ENCODE results near the gene CAB39.

CAB39 gene

DNA sequence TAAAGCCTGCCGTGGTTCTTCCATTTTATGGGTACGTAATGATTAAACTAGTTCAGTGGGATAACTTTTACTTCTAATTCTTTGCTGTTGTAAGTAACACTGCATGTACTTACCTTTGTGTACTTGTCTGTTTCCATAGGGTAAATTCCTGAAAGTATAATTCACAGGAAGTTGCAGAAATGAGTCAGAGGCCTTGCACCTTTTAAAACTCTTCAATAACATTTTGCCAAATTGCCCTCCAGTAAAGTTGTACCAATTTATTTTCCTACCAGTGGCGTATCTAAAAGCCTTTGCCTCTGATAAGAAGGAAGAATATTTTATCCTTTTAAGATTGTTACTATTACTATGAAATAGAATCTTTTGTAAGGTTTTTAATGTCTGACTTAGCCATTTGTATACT is 65.1 kb downstream of the CAB39 start:
- H2AFZ ChIP-seq (ENCODE audit: low read depth, low read length): no peak overlapping the region
- peaks cover 27% of the 10 kb centered on the region; the same call in 1 of the 2 replicates for H3K36me3 ChIP-seq (ENCODE audit: insufficient read depth, low read length)
- TF ChIP-seq, protein P1, sequence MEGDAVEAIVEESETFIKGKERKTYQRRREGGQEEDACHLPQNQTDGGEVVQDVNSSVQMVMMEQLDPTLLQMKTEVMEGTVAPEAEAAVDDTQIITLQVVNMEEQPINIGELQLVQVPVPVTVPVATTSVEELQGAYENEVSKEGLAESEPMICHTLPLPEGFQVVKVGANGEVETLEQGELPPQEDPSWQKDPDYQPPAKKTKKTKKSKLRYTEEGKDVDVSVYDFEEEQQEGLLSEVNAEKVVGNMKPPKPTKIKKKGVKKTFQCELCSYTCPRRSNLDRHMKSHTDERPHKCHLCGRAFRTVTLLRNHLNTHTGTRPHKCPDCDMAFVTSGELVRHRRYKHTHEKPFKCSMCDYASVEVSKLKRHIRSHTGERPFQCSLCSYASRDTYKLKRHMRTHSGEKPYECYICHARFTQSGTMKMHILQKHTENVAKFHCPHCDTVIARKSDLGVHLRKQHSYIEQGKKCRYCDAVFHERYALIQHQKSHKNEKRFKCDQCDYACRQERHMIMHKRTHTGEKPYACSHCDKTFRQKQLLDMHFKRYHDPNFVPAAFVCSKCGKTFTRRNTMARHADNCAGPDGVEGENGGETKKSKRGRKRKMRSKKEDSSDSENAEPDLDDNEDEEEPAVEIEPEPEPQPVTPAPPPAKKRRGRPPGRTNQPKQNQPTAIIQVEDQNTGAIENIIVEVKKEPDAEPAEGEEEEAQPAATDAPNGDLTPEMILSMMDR (IDR thresholded peaks at IDR 0.05; ENCODE audit: borderline replicate concordance, extremely low read depth, low read length, poor library complexity, severe bottlenecking): no peak
- no peak for TF ChIP-seq EZH2 (IDR thresholded peaks at IDR 0.05; ENCODE audit: borderline replicate concordance, low read depth, low read length, severe bottlenecking)
- H3K27me3 ChIP-seq (ENCODE audit: insufficient read depth, low read length, poor library complexity): no peaks in the 10 kb centered on the region
- no peaks in the 10 kb centered on the region for H3K4me1 ChIP-seq (ENCODE audit: insufficient read depth, low read length)
- peaks cover 64% of the 10 kb centered on the region for H3K79me2 ChIP-seq (ENCODE audit: insufficient read depth, low read length)
- H3K9me3 ChIP-seq (ENCODE audit: insufficient read depth, low read length, severe bottlenecking): no peaks in the 10 kb centered on the region
- DNase-seq (no peak), ATAC-seq (ENCODE audit: insufficient read depth, low read depth) (no peak)
- no peak overlapping the region for H3K9ac ChIP-seq (ENCODE audit: low read depth, low read length)
- peaks cover 13% of the 10 kb centered on the region for H4K20me1 ChIP-seq (ENCODE audit: insufficient read depth, low read length)
- H3K4me2 ChIP-seq (ENCODE audit: insufficient read depth, low read length): no peak overlapping the region
- no peak overlapping the region for H3K4me3 ChIP-seq (ENCODE audit: low read depth in 1 of 2, low read length in 2 of 2)
- no peak overlapping the region for H3K27ac ChIP-seq (ENCODE audit: low read length)

DNA sequence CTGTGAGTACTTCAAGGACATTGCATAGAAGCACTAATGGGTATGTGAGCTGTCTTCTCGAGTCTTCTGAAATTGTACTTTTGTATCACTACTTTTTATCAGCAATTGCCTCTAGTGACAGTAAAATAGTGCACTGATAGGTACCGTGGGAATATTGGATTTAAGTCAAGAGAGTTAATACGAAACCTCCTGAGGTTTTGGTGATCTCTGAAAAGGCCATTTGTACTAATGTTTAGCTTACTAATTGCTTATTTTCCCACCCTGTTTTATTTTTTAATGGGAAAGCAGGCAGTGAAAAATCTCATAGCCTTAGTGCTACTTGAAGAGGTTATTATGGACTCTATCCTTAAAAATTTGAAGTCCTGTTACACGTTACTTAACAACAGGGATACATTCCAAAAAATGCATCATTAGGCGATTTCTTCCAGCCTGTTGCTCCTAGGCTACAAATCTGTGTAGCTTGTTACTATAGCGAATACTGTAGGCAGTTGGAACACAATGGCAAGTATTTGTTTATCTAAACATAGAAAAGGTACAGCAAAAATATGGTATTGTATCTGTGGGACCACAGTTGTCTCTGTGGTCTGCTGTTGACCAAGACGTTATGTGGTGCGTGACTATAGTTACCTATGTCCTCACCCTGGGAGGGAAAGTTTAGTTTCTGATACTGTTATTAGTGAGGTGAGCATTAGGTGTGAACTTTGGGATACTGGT is 65.9 kb downstream of the CAB39 start:
- Histone ChIP-seq H3K9ac (ENCODE audit: low read depth, low read length) (no peak overlapping the region), H3K4me1 (ENCODE audit: insufficient read depth, low read length) (no peaks in the 10 kb centered on the region), H3K79me2 (ENCODE audit: insufficient read depth, low read length) (peaks cover 67% of the 10 kb centered on the region), H3K4me2 (ENCODE audit: insufficient read depth, low read length) (no peak overlapping the region), H3K4me3 (ENCODE audit: low read depth in 1 of 2, low read length in 2 of 2) (no peak overlapping the region), H3K9me3 (ENCODE audit: insufficient read depth, low read length, severe bottlenecking) (no peaks in the 10 kb centered on the region), H4K20me1 (ENCODE audit: insufficient read depth, low read length) (peaks cover 13% of the 10 kb centered on the region), H3K27ac (ENCODE audit: low read length) (no peak overlapping the region), H3K36me3 (ENCODE audit: insufficient read depth, low read length) (peaks cover 30% of the 10 kb centered on the region; the same call in 1 of the 2 replicates), H3K27me3 (ENCODE audit: insufficient read depth, low read length, poor library complexity) (no peaks in the 10 kb centered on the region), H2AFZ (ENCODE audit: low read depth, low read length) (no peak overlapping the region)
- TF ChIP-seq, protein P1 (IDR thresholded peaks at IDR 0.05; ENCODE audit: borderline replicate concordance, extremely low read depth, low read length, poor library complexity, severe bottlenecking): no peak
- TF ChIP-seq EZH2 (IDR thresholded peaks at IDR 0.05; ENCODE audit: borderline replicate concordance, low read depth, low read length, severe bottlenecking): no peak
- ATAC-seq (ENCODE audit: insufficient read depth, low read depth) (no peak), DNase-seq (no peak)

DNA sequence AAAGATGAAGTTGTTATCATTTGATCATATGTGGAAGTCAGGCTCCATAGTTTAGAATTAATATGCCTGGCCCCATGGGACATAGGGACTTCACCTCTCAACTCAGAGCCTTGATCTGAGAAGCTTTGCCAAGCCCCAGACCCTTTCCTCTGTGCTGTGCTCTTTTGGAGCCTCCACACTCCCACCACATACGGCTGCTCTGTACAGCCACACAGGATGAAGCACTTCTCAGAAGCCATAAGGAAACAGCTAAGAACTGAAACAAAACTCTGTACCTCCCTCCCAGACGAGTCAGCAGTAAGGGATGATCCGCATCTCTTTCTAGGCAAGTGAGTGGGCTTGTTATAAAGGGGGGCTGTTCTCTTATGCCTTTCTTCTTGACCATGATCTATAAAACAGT is 66.5 kb downstream of the CAB39 start:
- Histone ChIP-seq H3K79me2 (ENCODE audit: insufficient read depth, low read length) (peaks cover 73% of the 10 kb centered on the region), H3K4me1 (ENCODE audit: insufficient read depth, low read length) (no peaks in the 10 kb centered on the region), H2AFZ (ENCODE audit: low read depth, low read length) (no peak overlapping the region), H3K27ac (ENCODE audit: low read length) (no peak overlapping the region), H3K4me3 (ENCODE audit: low read depth in 1 of 2, low read length in 2 of 2) (no peak overlapping the region), H3K36me3 (ENCODE audit: insufficient read depth, low read length) (peaks cover 35% of the 10 kb centered on the region; the same call in 1 of the 2 replicates), H3K9ac (ENCODE audit: low read depth, low read length) (no peak overlapping the region), H3K9me3 (ENCODE audit: insufficient read depth, low read length, severe bottlenecking) (no peaks in the 10 kb centered on the region), H4K20me1 (ENCODE audit: insufficient read depth, low read length) (peaks cover 13% of the 10 kb centered on the region), H3K4me2 (ENCODE audit: insufficient read depth, low read length) (no peak overlapping the region), H3K27me3 (ENCODE audit: insufficient read depth, low read length, poor library complexity) (no peaks in the 10 kb centered on the region)
- DNase-seq (no peak), ATAC-seq (ENCODE audit: insufficient read depth, low read depth) (peak; percentile 52; the same call in 1 of the 3 replicates)
- TF ChIP-seq, protein P1 (IDR thresholded peaks at IDR 0.05; ENCODE audit: borderline replicate concordance, extremely low read depth, low read length, poor library complexity, severe bottlenecking): no peak
- no peak for TF ChIP-seq EZH2 (IDR thresholded peaks at IDR 0.05; ENCODE audit: borderline replicate concordance, low read depth, low read length, severe bottlenecking)
